Osteoblast (primary cell): ENCODE measurements around the gene GCAT. TPM values are rescaled to one million over a fixed set of nuclear protein-coding genes. Genes with fewer than 3 reads are reported as not detected.
A peak's percentile ranks its signal among the peaks of the same experiment; 100 is the strongest.

ENCODE experiments used
- DNase-seq: peaks from one replicate; pipeline ENCODE4 v3.0.0; 2011; ENCODE audit warnings: low spot score, mixed read lengths; ENCODE audit not compliant: insufficient read length; ENCODE audit errors: missing footprints
- H2AFZ ChIP-seq: 2 replicates; pipeline ENCODE4 v1.6.0; 2011; ENCODE audit warnings: mild to moderate bottlenecking, low read length
- H3K27ac ChIP-seq: 2 replicates; pipeline ENCODE4 v1.5.1; 2011; ENCODE audit warnings: mild to moderate bottlenecking, low read depth, low read length, moderate library complexity
- H3K27me3 ChIP-seq: 2 replicates; pipeline ENCODE4 v1.6.0; 2012; ENCODE audit warnings: mild to moderate bottlenecking, control low read depth, inconsistent platforms, low read length, moderate library complexity; ENCODE audit not compliant: insufficient read depth
- H3K36me3 ChIP-seq: 2 replicates; pipeline ENCODE4 v1.5.1; 2011; ENCODE audit warnings: mild to moderate bottlenecking, low read length, control low read depth, moderate library complexity; ENCODE audit not compliant: insufficient read depth
- H3K4me1 ChIP-seq: 2 replicates; pipeline ENCODE4 v1.5.1; 2011; ENCODE audit warnings: mild to moderate bottlenecking, low read length, control low read depth, moderate library complexity; ENCODE audit not compliant: insufficient read depth
- H3K4me2 ChIP-seq: 2 replicates; pipeline ENCODE4 v1.6.0; 2011; ENCODE audit warnings: mild to moderate bottlenecking, low read length; ENCODE audit not compliant: insufficient read depth
- H3K4me3 ChIP-seq: fragments of 200-600 bp; sonication (generic); 3 replicates; pipeline ENCODE4 v1.5.1; 2012; ENCODE audit warnings: mild to moderate bottlenecking, low read length, inconsistent platforms; ENCODE audit not compliant: insufficient read depth
- H3K79me2 ChIP-seq: 2 replicates; pipeline ENCODE4 v1.6.0; 2012; ENCODE audit warnings: mild to moderate bottlenecking, low read length, control low read depth, inconsistent platforms; ENCODE audit not compliant: insufficient read depth
- H3K9me3 ChIP-seq: 2 replicates; pipeline ENCODE4 v1.5.1; 2011; ENCODE audit warnings: low read depth, low read length, control low read depth
- H4K20me1 ChIP-seq: 2 replicates; pipeline ENCODE4 v1.6.0; 2012; ENCODE audit warnings: mild to moderate bottlenecking, low read length, control low read depth; ENCODE audit not compliant: insufficient read depth
- total RNA-seq: library from RNA; depleted of rRNA; stranded (reverse); fragments of >200 nt; gene quantifications from 2 replicates; pipeline ENCODE4 v1.2.3, GENCODE V29; 2012
- TF ChIP-seq, protein P1 (sequence below): IDR thresholded peaks from 2 replicates; pipeline ENCODE4 v1.5.1; 2011; ENCODE audit warnings: mild to moderate bottlenecking, low read depth, low read length, moderate library complexity; ENCODE audit errors: extremely low read depth

GCAT gene
- total RNA-seq, 1 donor: 26.8 TPM

DNA sequence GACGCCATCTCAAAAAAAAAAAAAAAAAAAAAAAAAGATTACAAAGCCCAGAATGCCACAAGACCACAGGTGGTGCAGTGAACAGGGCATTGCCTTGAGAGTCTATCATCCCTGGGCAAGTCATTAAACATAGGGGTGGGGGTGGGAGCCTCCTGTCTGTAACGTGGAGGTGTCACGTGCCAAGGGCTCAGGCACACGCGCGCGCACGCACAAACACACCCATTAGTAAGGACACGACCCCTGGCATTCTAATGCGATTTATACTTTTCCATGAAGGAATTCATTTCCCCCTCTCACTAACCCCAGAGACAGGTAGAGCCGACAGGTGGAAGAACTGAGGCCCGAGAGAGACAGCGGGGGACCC lies 5.8 kb upstream of the GCAT start:
- TF ChIP-seq, protein P1, sequence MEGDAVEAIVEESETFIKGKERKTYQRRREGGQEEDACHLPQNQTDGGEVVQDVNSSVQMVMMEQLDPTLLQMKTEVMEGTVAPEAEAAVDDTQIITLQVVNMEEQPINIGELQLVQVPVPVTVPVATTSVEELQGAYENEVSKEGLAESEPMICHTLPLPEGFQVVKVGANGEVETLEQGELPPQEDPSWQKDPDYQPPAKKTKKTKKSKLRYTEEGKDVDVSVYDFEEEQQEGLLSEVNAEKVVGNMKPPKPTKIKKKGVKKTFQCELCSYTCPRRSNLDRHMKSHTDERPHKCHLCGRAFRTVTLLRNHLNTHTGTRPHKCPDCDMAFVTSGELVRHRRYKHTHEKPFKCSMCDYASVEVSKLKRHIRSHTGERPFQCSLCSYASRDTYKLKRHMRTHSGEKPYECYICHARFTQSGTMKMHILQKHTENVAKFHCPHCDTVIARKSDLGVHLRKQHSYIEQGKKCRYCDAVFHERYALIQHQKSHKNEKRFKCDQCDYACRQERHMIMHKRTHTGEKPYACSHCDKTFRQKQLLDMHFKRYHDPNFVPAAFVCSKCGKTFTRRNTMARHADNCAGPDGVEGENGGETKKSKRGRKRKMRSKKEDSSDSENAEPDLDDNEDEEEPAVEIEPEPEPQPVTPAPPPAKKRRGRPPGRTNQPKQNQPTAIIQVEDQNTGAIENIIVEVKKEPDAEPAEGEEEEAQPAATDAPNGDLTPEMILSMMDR: no peak
- Histone ChIP-seq H3K4me1 (peaks cover 19% of the 10 kb centered on the region), H3K36me3 (no peaks in the 10 kb centered on the region), H3K4me2 (peak overlapping the region; percentile 91), H3K79me2 (peaks cover 10% of the 10 kb centered on the region), H3K9me3 (no peaks in the 10 kb centered on the region), H2AFZ (peak overlapping the region; percentile 89), H3K27ac (no peak overlapping the region), H4K20me1 (no peaks in the 10 kb centered on the region), H3K27me3 (no peaks in the 10 kb centered on the region), H3K4me3 (peak overlapping the region; percentile 80)
- DNase-seq: peak; percentile 53

DNA sequence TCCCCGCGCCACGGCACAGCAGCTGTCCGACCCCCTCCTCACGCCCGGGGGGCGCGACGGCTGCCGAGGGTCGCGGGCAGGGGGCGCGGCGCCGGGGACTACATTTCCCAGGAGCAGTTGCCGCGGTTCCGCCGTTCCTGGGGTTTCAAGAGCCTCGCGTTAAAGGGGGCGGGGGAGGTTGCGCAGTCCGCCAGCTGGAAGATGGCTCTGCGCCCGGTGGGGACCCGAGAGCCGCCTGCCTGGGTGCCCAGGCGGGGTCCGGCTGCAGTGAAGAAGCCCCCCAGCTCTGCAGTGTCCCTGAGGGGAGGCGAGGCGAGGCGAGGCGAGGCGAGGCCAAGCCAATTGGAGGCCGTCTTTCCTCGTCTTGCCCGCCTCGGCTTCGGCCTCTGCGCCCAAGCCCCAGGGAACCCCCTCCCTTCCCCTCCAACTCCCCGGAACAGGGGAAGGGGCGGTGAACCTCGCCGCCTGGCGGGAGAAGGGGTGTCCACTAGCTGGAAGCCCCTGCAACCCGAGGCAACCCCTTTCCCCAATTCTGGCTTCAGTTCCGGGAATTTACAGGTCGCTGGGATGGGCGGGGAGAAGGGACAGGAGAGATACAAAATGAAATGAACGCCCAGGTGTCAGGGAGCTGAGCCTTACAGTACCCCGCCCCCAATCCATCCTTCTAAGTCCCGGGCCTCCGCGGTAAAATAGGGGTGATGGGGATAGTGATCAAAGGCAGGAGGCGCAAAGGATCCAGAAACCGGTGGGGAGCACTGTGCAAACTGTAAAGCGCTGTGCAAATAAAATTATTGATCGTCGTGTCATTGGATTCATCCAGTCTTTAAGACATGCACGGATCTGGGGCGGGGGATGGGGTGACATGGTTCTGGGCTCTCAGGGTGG lies 5.2 kb upstream of the GCAT start:
- H3K4me2 ChIP-seq: peak overlapping the region; percentile 91
- H3K79me2 ChIP-seq: peaks cover 13% of the 10 kb centered on the region
- H3K27ac ChIP-seq: no peak overlapping the region
- H2AFZ ChIP-seq: peak overlapping the region; percentile 89
- H3K4me1 ChIP-seq: peaks cover 24% of the 10 kb centered on the region
- H4K20me1 ChIP-seq: peaks cover 2% of the 10 kb centered on the region
- H3K27me3 ChIP-seq: no peaks in the 10 kb centered on the region
- no peaks in the 10 kb centered on the region for H3K36me3 ChIP-seq
- H3K9me3 ChIP-seq: no peaks in the 10 kb centered on the region
- TF ChIP-seq, protein P1: no peak
- H3K4me3 ChIP-seq: peak overlapping the region; percentile 80
- DNase-seq: peak; percentile 94

DNA sequence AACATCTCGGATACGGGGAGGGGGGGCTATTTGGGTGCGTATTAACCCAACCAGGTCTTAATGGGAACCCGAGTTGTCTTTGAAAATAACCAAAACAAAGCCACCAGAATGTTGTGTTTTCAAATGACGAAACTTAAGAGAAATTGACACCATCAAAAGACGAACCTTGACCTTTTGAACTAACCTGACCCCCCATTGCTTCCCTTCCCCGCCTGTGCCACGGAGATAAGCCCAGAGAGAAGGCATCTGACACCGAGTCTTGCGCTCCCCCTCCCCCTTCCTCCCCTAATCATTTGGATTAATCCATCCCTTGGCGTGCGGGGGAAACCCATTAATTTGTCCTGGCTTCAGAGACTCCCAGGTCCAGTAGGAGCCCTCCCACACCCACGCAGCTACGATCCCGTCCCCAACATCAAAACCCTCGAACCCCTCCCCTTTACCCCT lies 4.5 kb upstream of the GCAT start:
- Histone ChIP-seq H3K36me3 (no peaks in the 10 kb centered on the region), H3K4me1 (peaks cover 26% of the 10 kb centered on the region), H3K27ac (no peak overlapping the region), H3K4me2 (peak overlapping the region; percentile 91), H3K27me3 (no peaks in the 10 kb centered on the region), H3K79me2 (peaks cover 13% of the 10 kb centered on the region), H3K9me3 (no peaks in the 10 kb centered on the region), H3K4me3 (peak overlapping the region; percentile 80), H2AFZ (peak overlapping the region; percentile 89), H4K20me1 (peaks cover 2% of the 10 kb centered on the region)
- TF ChIP-seq, protein P1: no peak
- DNase-seq: peak; percentile 73

DNA sequence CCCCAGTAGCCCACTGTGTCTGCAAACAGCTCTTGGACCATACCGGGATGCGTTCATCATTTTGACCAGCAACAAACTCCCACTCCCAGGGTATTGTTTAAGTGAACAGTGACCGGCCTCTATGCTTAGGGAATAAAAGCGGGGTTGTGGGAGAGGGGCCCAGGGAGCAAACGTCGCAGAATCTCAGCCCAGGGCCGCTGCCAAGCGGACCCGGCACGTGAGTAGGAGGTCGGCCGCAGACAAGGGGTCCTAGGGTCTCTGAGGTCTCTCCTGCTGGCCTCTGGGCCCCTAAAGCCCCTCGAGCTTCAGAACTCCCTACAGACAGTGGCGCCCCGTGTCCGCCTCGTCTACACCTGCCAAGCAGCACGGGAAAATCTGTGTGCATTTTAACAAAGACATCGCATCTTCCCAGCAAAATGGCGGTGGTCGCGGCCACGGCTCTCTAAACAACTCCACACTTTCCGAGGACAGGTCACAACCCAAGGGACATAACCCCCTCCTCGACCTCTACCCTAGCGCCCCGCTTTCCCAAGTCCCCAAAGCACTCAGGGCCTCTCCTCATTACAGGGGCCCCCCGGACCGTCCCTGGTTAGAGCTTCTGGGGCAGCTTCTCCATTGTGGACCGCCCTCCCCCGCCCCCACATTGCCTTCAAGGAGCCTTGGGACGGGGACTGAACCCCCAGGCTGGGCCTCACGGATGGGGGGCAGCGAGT lies 3.9 kb upstream of the GCAT start:
- Histone ChIP-seq H2AFZ (peak overlapping the region; percentile 66), H3K9me3 (no peaks in the 10 kb centered on the region), H3K79me2 (peaks cover 13% of the 10 kb centered on the region), H3K4me3 (no peak overlapping the region), H3K27me3 (no peaks in the 10 kb centered on the region), H3K4me2 (peak overlapping the region; percentile 98), H3K4me1 (peaks cover 30% of the 10 kb centered on the region), H3K36me3 (no peaks in the 10 kb centered on the region), H4K20me1 (peaks cover 2% of the 10 kb centered on the region), H3K27ac (no peak overlapping the region)
- peak; percentile 82 for DNase-seq
- TF ChIP-seq, protein P1: no peak
